Suprapubic skin (tissue), 4 donors: ENCODE measurements around the gene CACNA2D3.

Source experiments
- CTCF ChIP-seq, 2 donors: fragments of 200-600 bp in 1 of 2; fragments of 450-650 bp in 1 of 2; sonication (generic) in 1 of 2; IDR thresholded peaks; one replicate each; pipeline ENCODE4 v1.5.1; 2016 to 2019; ENCODE audit warnings: antibody characterized with exemption in 2 of 2, mild to moderate bottlenecking in 1 of 2, moderate library complexity in 1 of 2
- EP300 ChIP-seq: sonication (generic); formaldehyde crosslinking; IDR thresholded peaks from one replicate; pipeline ENCODE4 v1.6.1; 2017; ENCODE audit warnings: antibody characterized with exemption
- POLR2A ChIP-seq, 2 donors: fragments of 450-650 bp; IDR thresholded peaks; one replicate each; pipeline ENCODE4 v1.6.1; 2017; ENCODE audit warnings: antibody characterized with exemption in 2 of 2, mild to moderate bottlenecking in 2 of 2, moderate library complexity in 2 of 2
- POLR2AphosphoS5 ChIP-seq, 3 donors: sonication (generic); formaldehyde crosslinking; IDR thresholded peaks; one replicate each; pipeline ENCODE4 v1.6.1; 2017; ENCODE audit warnings: antibody characterized with exemption in 3 of 3

DNA sequence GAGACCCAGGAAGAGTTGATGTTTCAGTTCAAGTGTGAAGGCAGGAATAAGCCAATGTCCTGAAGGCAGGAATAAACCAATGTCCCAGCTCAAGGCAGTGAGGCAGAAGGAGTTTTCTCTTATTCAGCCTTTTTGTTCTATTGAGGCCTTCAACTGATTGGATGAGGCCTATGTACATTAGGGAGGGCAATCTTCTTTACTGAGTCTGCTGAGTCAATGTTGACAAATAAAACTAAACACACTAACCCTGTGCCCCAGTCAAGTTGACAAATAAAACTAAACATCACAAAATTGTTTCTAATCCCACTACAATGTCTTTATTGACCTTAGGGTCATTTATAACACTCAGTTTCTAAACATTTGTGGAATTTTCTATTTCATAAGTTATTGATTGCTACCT is 100.0 kb downstream of the CACNA2D3 start:
- TF ChIP-seq CTCF (IDR thresholded peaks at IDR 0.05) (no peak), POLR2A (IDR thresholded peaks at IDR 0.05) (no peak), POLR2AphosphoS5 (IDR thresholded peaks at IDR 0.05) (no peak), EP300 (no peak)
